Trophoblast cell (in vitro differentiated cells and primary cell): Measurements from ENCODE around the gene LDB2.
"Not testable (repeated sequence)": the region's sequence is repeated elsewhere in the genome, so short reads cannot be mapped to it uniquely, and the experiment has no call there.

ENCODE experiments used
- DNase-seq, 2 donors: peaks; one replicate each; pipeline ENCODE4 v3.0.0-alpha.2; 2016
- H2AFZ ChIP-seq: 2 replicates; pipeline ENCODE4 v1.6.1; 2013; ENCODE audit warnings: low read length, moderate library complexity, mild to moderate bottlenecking; ENCODE audit not compliant: insufficient read depth, poor library complexity
- H2AK5ac ChIP-seq: 2 replicates; pipeline ENCODE4 v1.6.1; 2013; ENCODE audit warnings: mild to moderate bottlenecking, low read length
- H2BK120ac ChIP-seq: 2 replicates; pipeline ENCODE4 v1.6.1; 2013; ENCODE audit warnings: low read length, mild to moderate bottlenecking, moderate library complexity; ENCODE audit not compliant: insufficient read depth, poor library complexity
- H2BK12ac ChIP-seq: 2 replicates; pipeline ENCODE4 v1.6.1; 2013; ENCODE audit warnings: mild to moderate bottlenecking, low read length, moderate library complexity
- H2BK5ac ChIP-seq: 2 replicates; pipeline ENCODE4 v1.6.1; 2013; ENCODE audit warnings: low read length, low read depth, moderate library complexity, mild to moderate bottlenecking; ENCODE audit not compliant: poor library complexity
- H3K14ac ChIP-seq: 2 replicates; pipeline ENCODE4 v1.6.1; 2013; ENCODE audit warnings: mild to moderate bottlenecking, low read length
- H3K18ac ChIP-seq: 2 replicates; pipeline ENCODE4 v1.6.1; 2013; ENCODE audit warnings: mild to moderate bottlenecking, low read length
- H3K23ac ChIP-seq: 2 replicates; pipeline ENCODE4 v1.6.1; 2013; ENCODE audit warnings: low read length
- H3K27ac ChIP-seq: 2 replicates; pipeline ENCODE4 v1.5.1; 2013; ENCODE audit warnings: low read depth, mild to moderate bottlenecking, inconsistent platforms, low read length, moderate library complexity
- H3K27me3 ChIP-seq: 2 replicates; pipeline ENCODE4 v1.6.1; 2013; ENCODE audit warnings: inconsistent platforms, mild to moderate bottlenecking, low read length, moderate library complexity; ENCODE audit not compliant: insufficient read depth
- H3K36me3 ChIP-seq, 2 experiments: 1 replicate in 1 of 2; 2 replicates in 1 of 2; pipeline ENCODE4 v1.6.1; 2013; ENCODE audit warnings: low read length in 2 of 2, mild to moderate bottlenecking in 2 of 2, moderate library complexity in 1 of 2; ENCODE audit not compliant: insufficient read depth in 2 of 2, control insufficient read depth in 1 of 2
- H3K4ac ChIP-seq: 2 replicates; pipeline ENCODE4 v1.6.1; 2013; ENCODE audit warnings: low read depth, mild to moderate bottlenecking, low read length, moderate library complexity
- H3K4me1 ChIP-seq, 2 experiments: 1 replicate in 1 of 2; 2 replicates in 1 of 2; pipeline ENCODE4 v1.6.1; 2013; ENCODE audit warnings: low read length in 2 of 2, mild to moderate bottlenecking in 2 of 2, moderate library complexity in 1 of 2; ENCODE audit not compliant: insufficient read depth in 2 of 2, control insufficient read depth in 1 of 2
- H3K4me2 ChIP-seq: 2 replicates; pipeline ENCODE4 v1.6.1; 2013; ENCODE audit warnings: inconsistent platforms, mild to moderate bottlenecking, low read length, moderate library complexity
- H3K4me3 ChIP-seq: 2 replicates; pipeline ENCODE4 v1.5.1; 2013; ENCODE audit warnings: mild to moderate bottlenecking, low read depth, low read length, inconsistent platforms
- H3K79me1 ChIP-seq: one replicate; pipeline ENCODE4 v1.6.1; 2013; ENCODE audit warnings: low read length
- H3K79me2 ChIP-seq: 2 replicates; pipeline ENCODE4 v1.6.1; 2013; ENCODE audit warnings: low read length, mild to moderate bottlenecking; ENCODE audit not compliant: control insufficient read depth, insufficient read depth, poor library complexity
- H3K9ac ChIP-seq: 2 replicates; pipeline ENCODE4 v1.6.1; 2013; ENCODE audit warnings: mild to moderate bottlenecking, low read length
- H3K9me3 ChIP-seq: 2 replicates; pipeline ENCODE4 v1.6.1; 2013; ENCODE audit warnings: low read depth, mild to moderate bottlenecking, control low read depth, inconsistent platforms, low read length; ENCODE audit not compliant: insufficient read depth
- H4K12ac ChIP-seq: 2 replicates; pipeline ENCODE4 v1.6.1; 2013; ENCODE audit warnings: low read depth, mild to moderate bottlenecking, low read length, moderate library complexity
- H4K8ac ChIP-seq: 2 replicates; pipeline ENCODE4 v1.6.1; 2013; ENCODE audit warnings: low read depth, mild to moderate bottlenecking, low read length, moderate library complexity
- H4K91ac ChIP-seq: one replicate; pipeline ENCODE4 v1.6.1; 2013; ENCODE audit warnings: low read depth, mild to moderate bottlenecking, low read length, moderate library complexity
- WGBS: extraction: QIAGEN DNeasy Blood & Tissue Kit; methylation state at CpG from one replicate; pipeline ENCODE4 v1.1.7; 2013; ENCODE audit warnings: missing lambda C conversion rate; ENCODE audit not compliant: insufficient read length, insufficient coverage; ENCODE audit errors: extremely low coverage; 5-methylcytosine and 5-hydroxymethylcytosine counted together

LDB2 gene

GRCh38 chr4:16523526-16523925 is 374.9 kb downstream of the LDB2 start:
- not testable (repeated sequence) for H3K36me3 ChIP-seq, H3K79me1 ChIP-seq, H2BK120ac ChIP-seq, H3K14ac ChIP-seq, H3K4me1 ChIP-seq, H3K9me3 ChIP-seq, H2AK5ac ChIP-seq, H3K4me3 ChIP-seq, H4K12ac ChIP-seq, H2BK12ac ChIP-seq, H2AFZ ChIP-seq, H3K9ac ChIP-seq, H3K27me3 ChIP-seq, H3K18ac ChIP-seq, H3K27ac ChIP-seq, H4K8ac ChIP-seq, H2BK5ac ChIP-seq, H3K23ac ChIP-seq, H3K4ac ChIP-seq, H3K4me2 ChIP-seq, DNase-seq, H4K91ac ChIP-seq, H3K79me2 ChIP-seq
- WGBS = no CpG with 5 or more reads among the region's 6 CpGs

- H3K27ac ChIP-seq = no peak overlapping the region
- H4K8ac ChIP-seq = no peak overlapping the region
- no peaks in the 10 kb centered on the region for H3K27me3 ChIP-seq
- no peak overlapping the region for H4K91ac ChIP-seq
- H3K79me1 ChIP-seq = no peaks in the 10 kb centered on the region
- H3K18ac ChIP-seq = no peak overlapping the region
- H4K12ac ChIP-seq = no peak overlapping the region
- H2AK5ac ChIP-seq = no peak overlapping the region
- no peaks in the 10 kb centered on the region for H3K79me2 ChIP-seq
- H3K4me3 ChIP-seq = no peak overlapping the region
- H2AFZ ChIP-seq = no peak overlapping the region
- H3K9ac ChIP-seq = no peak overlapping the region
- H3K4me1 ChIP-seq = no peaks in the 10 kb centered on the region
- H3K23ac ChIP-seq = no peak overlapping the region
- H3K4me2 ChIP-seq = no peak overlapping the region
- H3K14ac ChIP-seq = no peak overlapping the region
- H3K36me3 ChIP-seq = no peaks in the 10 kb centered on the region
- no peak overlapping the region for H2BK5ac ChIP-seq
- WGBS = no CpG with 5 or more reads among the region's 1 CpG
- H3K9me3 ChIP-seq = no peaks in the 10 kb centered on the region
- no peak for DNase-seq
- no peak overlapping the region for H2BK120ac ChIP-seq
- no peak overlapping the region for H2BK12ac ChIP-seq
- H3K4ac ChIP-seq = no peak overlapping the region
Observed at GRCh38 chr4:16521156-16521915, 377.1 kb downstream of the LDB2 start.

GRCh38 chr4:16516796-16517439 is 381.5 kb downstream of the LDB2 start:
- Histone ChIP-seq H4K91ac (no peak overlapping the region), H4K12ac (no peak overlapping the region), H3K4ac (no peak overlapping the region), H3K4me3 (no peak overlapping the region), H4K8ac (no peak overlapping the region), H3K36me3 (no peaks in the 10 kb centered on the region), H2BK120ac (no peak overlapping the region), H3K4me1 (peaks cover 0 to 2% of the 10 kb centered on the region in 2 experiments), H2AK5ac (no peak overlapping the region), H3K18ac (no peak overlapping the region), H3K79me2 (no peaks in the 10 kb centered on the region), H2BK5ac (no peak overlapping the region), H3K27me3 (no peaks in the 10 kb centered on the region), H2AFZ (no peak overlapping the region), H3K9ac (no peak overlapping the region), H3K79me1 (no peaks in the 10 kb centered on the region), H3K14ac (no peak overlapping the region), H3K23ac (no peak overlapping the region), H2BK12ac (no peak overlapping the region), H3K9me3 (no peaks in the 10 kb centered on the region), H3K4me2 (no peak overlapping the region), H3K27ac (no peak overlapping the region)
- WGBS = no CpG with 5 or more reads among the region's 5 CpGs
- DNase-seq = no peak

- Histone ChIP-seq H4K8ac (no peak overlapping the region), H3K27ac (no peak overlapping the region), H4K91ac (peak overlapping the region; percentile 12), H2BK5ac (peak overlapping the region; percentile 19), H4K12ac (peak overlapping the region; percentile 64), H3K27me3 (no peaks in the 10 kb centered on the region), H2BK12ac (no peak overlapping the region), H3K9me3 (peaks cover 3% of the 10 kb centered on the region), H3K79me2 (no peaks in the 10 kb centered on the region), H3K18ac (no peak overlapping the region), H2AK5ac (no peak overlapping the region), H3K4me3 (no peak overlapping the region), H2BK120ac (peak overlapping the region; percentile 54), H3K4me1 (peaks cover 0 to 2% of the 10 kb centered on the region in 2 experiments), H3K4me2 (no peak overlapping the region), H3K79me1 (no peaks in the 10 kb centered on the region), H3K4ac (no peak overlapping the region), H3K36me3 (no peaks in the 10 kb centered on the region), H3K23ac (no peak overlapping the region), H3K9ac (no peak overlapping the region), H2AFZ (no peak overlapping the region), H3K14ac (no peak overlapping the region)
- peak; percentile 77 to 91 for DNase-seq
- WGBS = no CpG with 5 or more reads among the region's 2 CpGs
Observed at GRCh38 chr4:16513876-16514275, 384.6 kb downstream of the LDB2 start.
